Adrenal gland (tissue), 5 donors: ENCODE results near the gene ADAMTS20.

Experiments
- POLR2A ChIP-seq, 2 donors: fragments of 450-650 bp; IDR thresholded peaks; one replicate each; pipeline ENCODE4 v1.6.1; 2017; ENCODE audit warnings: antibody characterized with exemption in 2 of 2, mild to moderate bottlenecking in 2 of 2, moderate library complexity in 1 of 2
- TF ChIP-seq, protein P1 (sequence below), 6 experiments: fragments of 450-650 bp in 4 of 6; fragments of 200-600 bp in 2 of 6; sonication (generic) in 1 of 6; IDR thresholded peaks; 1 replicate in 5 of 6; 2 replicates in 1 of 6; pipeline versions ENCODE4 v1.5.1 to v1.8.0; 2016 to 2021; ENCODE audit warnings: antibody characterized with exemption in 6 of 6, mild to moderate bottlenecking in 2 of 6, moderate library complexity in 1 of 6
- donor health status: DM: no; HTN: no; CAD: no.

DNA sequence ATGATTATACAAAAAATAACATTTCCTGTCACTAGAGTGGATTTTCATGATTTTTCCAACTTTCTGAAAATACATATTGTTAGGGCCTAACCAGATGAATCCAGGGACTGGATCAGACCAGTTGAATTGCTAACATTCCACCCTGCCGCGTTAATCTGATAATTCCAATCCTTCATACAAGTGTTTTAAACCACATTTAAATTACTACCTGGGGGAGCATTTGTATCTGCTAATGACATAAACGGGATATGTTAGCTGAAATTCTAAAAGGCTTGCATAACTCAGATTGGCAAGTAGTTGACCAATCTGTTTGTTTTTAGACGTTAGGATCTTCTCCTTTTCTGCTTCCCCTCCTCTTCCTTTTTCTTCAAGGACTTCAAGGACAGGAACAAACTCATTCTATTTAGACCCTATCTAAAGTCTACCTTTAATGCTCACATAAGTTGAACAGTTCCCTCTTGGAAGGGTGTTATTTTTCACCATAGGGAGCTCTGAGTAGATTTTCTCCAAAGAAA lies 239.0 kb downstream of the ADAMTS20 start:
- TF ChIP-seq, protein P1, sequence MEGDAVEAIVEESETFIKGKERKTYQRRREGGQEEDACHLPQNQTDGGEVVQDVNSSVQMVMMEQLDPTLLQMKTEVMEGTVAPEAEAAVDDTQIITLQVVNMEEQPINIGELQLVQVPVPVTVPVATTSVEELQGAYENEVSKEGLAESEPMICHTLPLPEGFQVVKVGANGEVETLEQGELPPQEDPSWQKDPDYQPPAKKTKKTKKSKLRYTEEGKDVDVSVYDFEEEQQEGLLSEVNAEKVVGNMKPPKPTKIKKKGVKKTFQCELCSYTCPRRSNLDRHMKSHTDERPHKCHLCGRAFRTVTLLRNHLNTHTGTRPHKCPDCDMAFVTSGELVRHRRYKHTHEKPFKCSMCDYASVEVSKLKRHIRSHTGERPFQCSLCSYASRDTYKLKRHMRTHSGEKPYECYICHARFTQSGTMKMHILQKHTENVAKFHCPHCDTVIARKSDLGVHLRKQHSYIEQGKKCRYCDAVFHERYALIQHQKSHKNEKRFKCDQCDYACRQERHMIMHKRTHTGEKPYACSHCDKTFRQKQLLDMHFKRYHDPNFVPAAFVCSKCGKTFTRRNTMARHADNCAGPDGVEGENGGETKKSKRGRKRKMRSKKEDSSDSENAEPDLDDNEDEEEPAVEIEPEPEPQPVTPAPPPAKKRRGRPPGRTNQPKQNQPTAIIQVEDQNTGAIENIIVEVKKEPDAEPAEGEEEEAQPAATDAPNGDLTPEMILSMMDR (IDR thresholded peaks at IDR 0.05): no peak
- no peak for TF ChIP-seq POLR2A (IDR thresholded peaks at IDR 0.05)
